ENCODE data around the gene QRICH1. TPM values are rescaled to one million over a fixed set of nuclear protein-coding genes. Genes with fewer than 3 reads are reported as not detected.

QRICH1 gene
- total RNA-seq, 4 donors from 2014 or later = 66.2 to 171 (median 81.8) TPM

DNA sequence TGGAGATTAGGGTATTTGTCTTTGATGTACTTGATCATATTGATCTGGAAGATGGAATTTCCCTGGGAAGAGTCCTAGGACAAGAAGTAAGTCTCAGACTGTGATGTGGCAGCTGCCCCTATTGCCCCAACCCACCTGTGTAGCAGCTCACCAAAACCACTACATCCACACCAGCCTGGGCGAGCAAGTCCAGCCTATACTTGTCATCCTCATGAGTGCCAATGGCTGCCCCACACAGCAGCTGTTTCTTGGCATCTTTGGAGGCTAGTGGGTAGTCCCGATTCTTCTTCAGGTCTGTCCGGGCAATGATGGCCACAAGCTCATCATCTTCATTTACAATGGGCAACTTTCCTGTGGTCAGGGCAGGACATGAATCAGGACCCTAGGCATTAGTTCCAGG, 67.3 kb downstream of the QRICH1 start:
- 67% methylated on average over 1 of the region's 3 CpGs; no CpG with 5 or more reads in 1 of the 2 donors for WGBS, 2 donors (ENCODE audit: low coverage in 1 of 2)
- Histone ChIP-seq H3K27ac (peak overlapping the region in 1 of 4 donors; percentile 94), H3K36me3 (peaks cover 0 to 65% of the 10 kb centered on the region in 2 donors), H3K4me3 (no peak overlapping the region), H3K4me1 (peaks cover 0 to 66% (median 15%) of the 10 kb centered on the region in 3 donors), H3K27me3 (no peaks in the 10 kb centered on the region), H3K9me3 (no peaks in the 10 kb centered on the region)
- ATAC-seq = no peak
- TF ChIP-seq, protein P1, sequence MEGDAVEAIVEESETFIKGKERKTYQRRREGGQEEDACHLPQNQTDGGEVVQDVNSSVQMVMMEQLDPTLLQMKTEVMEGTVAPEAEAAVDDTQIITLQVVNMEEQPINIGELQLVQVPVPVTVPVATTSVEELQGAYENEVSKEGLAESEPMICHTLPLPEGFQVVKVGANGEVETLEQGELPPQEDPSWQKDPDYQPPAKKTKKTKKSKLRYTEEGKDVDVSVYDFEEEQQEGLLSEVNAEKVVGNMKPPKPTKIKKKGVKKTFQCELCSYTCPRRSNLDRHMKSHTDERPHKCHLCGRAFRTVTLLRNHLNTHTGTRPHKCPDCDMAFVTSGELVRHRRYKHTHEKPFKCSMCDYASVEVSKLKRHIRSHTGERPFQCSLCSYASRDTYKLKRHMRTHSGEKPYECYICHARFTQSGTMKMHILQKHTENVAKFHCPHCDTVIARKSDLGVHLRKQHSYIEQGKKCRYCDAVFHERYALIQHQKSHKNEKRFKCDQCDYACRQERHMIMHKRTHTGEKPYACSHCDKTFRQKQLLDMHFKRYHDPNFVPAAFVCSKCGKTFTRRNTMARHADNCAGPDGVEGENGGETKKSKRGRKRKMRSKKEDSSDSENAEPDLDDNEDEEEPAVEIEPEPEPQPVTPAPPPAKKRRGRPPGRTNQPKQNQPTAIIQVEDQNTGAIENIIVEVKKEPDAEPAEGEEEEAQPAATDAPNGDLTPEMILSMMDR (IDR thresholded peaks at IDR 0.05) = no peak
- no peak for TF ChIP-seq EP300 (IDR thresholded peaks at IDR 0.05)
- no peak for TF ChIP-seq POLR2AphosphoS5 (IDR thresholded peaks at IDR 0.05)
- no peak for TF ChIP-seq POLR2A (IDR thresholded peaks at IDR 0.05)

DNA sequence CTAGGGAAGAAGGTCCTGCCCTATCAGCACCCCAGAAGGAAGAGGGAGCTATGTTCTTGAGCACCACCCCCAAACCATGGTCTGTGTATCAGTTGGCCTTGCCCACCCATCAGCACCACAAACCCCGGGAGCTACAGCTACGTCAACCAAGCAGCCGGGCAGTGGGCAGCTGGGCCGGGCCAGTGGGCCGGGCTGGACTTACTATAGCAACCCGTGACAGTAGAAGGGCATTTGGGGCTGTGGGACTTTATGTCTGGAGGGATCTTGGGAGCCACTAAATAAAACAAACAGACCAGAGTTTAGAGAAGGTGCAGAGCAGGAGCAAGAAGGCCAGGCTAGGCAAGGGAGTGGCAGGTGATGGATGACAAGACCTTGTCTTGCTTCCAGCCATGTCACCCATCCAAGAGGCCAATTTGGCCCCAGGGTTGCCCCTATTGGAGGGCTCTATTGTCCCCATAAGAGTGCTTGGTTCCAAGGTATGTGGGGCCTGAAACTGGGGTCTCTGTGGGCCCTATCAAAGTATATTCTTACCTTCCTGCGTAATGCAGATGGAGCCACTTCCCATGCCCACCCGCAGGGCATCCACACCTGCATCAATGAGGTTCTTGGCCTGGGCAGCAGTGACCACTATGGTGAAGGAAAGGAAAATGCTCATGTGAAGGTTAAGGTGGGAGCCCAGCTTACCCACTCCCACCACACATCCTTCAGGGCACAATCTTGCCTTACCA, 67.9 kb downstream of the QRICH1 start:
- no peaks in the 10 kb centered on the region for H3K27me3 ChIP-seq
- ATAC-seq = no peak
- peaks cover 0 to 68% (median 15%) of the 10 kb centered on the region in 3 donors for H3K4me1 ChIP-seq
- no peak overlapping the region for H3K27ac ChIP-seq
- TF ChIP-seq POLR2AphosphoS5 (IDR thresholded peaks at IDR 0.05) (no peak), EP300 (IDR thresholded peaks at IDR 0.05) (no peak), POLR2A (IDR thresholded peaks at IDR 0.05) (no peak)
- TF ChIP-seq, protein P1 (IDR thresholded peaks at IDR 0.05) = no peak
- 83 to 100% methylated on average over 2 to 6 of the region's 8 CpGs for WGBS, 2 donors (ENCODE audit: low coverage in 1 of 2)
- H3K9me3 ChIP-seq = no peaks in the 10 kb centered on the region
- H3K36me3 ChIP-seq = peaks cover 0 to 60% of the 10 kb centered on the region in 2 donors
- no peak overlapping the region for H3K4me3 ChIP-seq

DNA sequence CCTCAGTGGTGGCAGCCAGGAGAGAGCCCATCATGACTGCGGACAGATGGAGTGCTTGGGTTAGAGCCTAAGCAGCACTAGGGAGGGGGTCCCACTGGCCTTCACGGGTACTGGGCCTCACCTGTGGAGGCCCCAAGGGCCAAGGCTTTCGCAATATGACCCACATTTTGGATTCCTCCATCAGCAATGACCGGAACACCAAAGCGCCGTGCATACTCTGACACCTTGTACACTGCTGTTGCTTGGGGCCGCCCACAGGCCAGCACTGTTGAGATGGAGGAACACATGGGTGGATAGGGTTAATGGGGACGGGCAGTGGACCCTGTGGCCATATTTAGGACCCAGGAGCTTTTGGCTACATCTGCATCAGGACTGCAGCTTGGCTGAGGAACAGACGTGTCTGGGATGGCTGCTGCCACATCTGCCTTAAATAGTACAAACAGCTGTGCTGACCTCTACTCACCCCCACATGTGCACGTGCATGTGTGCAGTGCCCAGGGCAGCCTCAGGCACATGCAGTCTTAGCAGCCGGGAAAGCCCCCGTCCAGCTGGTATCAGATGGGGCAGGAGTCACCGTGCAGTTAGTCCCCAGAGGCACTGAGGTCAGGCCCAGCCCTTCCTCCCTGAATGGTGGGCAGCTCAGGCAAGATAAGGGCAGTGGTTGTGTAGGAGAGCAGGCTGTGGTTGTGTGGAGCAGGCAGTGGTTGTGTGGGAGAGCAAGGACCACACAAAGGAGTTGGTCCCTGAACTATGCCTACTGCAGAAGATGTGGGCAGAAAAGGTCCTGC, 68.7 kb downstream of the QRICH1 start:
- no peaks in the 10 kb centered on the region for H3K9me3 ChIP-seq
- H3K27ac ChIP-seq = no peak overlapping the region
- no peak for ATAC-seq
- no peak overlapping the region for H3K4me3 ChIP-seq
- H3K27me3 ChIP-seq = no peaks in the 10 kb centered on the region
- peaks cover 0 to 52% of the 10 kb centered on the region in 2 donors for H3K36me3 ChIP-seq
- H3K4me1 ChIP-seq = peaks cover 0 to 75% (median 20%) of the 10 kb centered on the region in 3 donors
- no CpG with 5 or more reads among the region's 13 CpGs for WGBS, 2 donors (ENCODE audit: low coverage in 1 of 2)
- TF ChIP-seq EP300 (IDR thresholded peaks at IDR 0.05) (no peak), POLR2AphosphoS5 (IDR thresholded peaks at IDR 0.05) (no peak), POLR2A (IDR thresholded peaks at IDR 0.05) (no peak)
- TF ChIP-seq, protein P1 (IDR thresholded peaks at IDR 0.05) = no peak

DNA sequence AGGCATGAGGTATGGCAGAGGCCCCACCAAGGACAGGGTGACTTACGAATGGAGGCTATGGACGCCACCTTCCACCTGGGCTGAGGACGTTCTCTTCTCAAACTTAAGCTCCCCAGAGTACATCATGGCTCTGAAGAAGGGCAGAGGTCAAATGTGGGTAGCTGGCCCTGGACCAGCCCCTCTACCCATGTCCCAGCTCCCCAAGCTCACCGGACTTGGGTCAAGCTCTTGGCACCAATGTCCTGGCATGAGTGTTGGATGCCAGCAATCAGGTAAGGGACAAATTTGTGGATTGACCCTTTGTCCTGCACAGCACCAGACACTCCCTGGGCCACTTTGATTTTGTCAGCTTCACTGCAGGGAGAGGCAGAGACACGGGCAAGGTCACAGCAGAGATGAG, 69.4 kb downstream of the QRICH1 start:
- WGBS, 2 donors (ENCODE audit: low coverage in 1 of 2) = 60 to 100% methylated on average over 1 to 3 of the region's 5 CpGs
- no peak for ATAC-seq
- no peak overlapping the region for H3K27ac ChIP-seq
- no peaks in the 10 kb centered on the region for H3K27me3 ChIP-seq
- no peak overlapping the region for H3K4me3 ChIP-seq
- H3K4me1 ChIP-seq = peaks cover 0 to 76% (median 24%) of the 10 kb centered on the region in 3 donors
- TF ChIP-seq EP300 (IDR thresholded peaks at IDR 0.05) (no peak), POLR2AphosphoS5 (IDR thresholded peaks at IDR 0.05) (no peak), POLR2A (IDR thresholded peaks at IDR 0.05) (no peak)
- TF ChIP-seq, protein P1 (IDR thresholded peaks at IDR 0.05) = no peak
- H3K36me3 ChIP-seq = peaks cover 0 to 49% of the 10 kb centered on the region in 2 donors
- H3K9me3 ChIP-seq = no peaks in the 10 kb centered on the region

Measured in gastroesophageal sphincter (tissue), 4 donors.